Dedifferentiated amniotic fluid mesenchymal stem cell (primary cell): ENCODE data around the gene MDP1.
A peak's percentile ranks its signal among the peaks of the same experiment; 100 is the strongest.
"Not testable (repeated sequence)": the region's sequence is repeated elsewhere in the genome, so short reads cannot be mapped to it uniquely, and the experiment has no call there.

Experiments
- DNase-seq: peaks from one replicate; pipeline ENCODE4 v3.0.0-alpha.2; 2016; ENCODE audit errors: extremely low spot score

MDP1 gene

DNA sequence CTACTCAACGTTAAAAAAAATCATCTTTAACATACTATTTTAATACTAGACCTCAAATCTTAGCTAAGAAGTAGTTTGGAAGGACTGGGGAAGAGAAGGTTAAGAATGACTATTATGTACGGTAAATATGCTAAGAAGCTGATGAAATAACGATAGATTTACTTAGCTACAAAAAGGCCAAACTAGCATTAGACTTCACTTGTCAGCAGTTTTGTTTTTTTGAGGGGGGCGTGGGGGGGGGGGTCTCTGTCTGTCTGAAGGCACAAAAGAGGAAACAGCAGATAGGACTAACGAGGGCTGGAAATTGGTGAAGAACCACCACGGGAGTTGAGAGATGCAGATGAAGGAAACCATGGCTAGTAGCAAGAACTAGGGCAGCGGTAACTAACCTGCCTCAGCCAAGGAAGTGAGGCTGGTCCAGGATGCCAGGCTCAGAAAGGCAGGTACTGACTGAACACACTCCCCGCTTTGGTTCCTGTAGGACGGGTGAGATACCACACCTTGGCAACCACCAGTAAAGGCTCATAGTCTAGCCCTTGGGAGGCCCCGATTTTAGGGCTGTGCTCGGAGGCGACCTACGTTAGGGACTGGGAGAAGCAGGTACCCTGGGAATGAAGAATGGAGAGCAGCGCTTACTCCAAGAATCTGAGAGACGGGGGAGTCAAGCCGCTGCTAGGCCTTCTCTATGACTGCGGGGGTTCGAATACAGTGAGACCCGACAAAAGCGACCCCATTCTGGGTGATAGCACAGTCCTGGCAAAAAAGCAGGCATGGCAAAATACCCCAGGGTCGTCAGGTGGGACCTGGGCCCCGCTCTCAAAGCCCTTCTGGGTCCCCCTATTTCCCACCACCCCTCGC, 15.6 kb upstream of the MDP1 start:
- DNase-seq: no peak

DNA sequence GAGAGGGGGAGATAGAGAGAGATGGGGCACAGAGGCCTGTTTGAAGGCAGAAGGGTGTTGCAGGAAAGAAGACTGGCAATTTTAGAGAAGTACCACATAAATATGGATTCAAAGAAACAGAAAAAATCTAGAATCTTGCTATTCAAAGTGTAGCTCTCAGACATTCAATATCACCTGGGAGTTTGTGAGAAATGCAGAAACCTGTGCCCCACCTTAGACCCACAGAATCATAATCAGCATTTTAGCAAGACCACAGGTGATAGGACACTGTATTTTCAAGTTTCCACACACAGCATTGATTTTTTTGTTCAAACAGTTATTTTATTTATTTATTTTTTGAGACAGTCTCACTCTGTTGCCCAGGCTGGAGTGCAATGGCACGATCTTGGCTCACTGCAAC, 13.0 kb upstream of the MDP1 start:
- no peak for DNase-seq

DNA sequence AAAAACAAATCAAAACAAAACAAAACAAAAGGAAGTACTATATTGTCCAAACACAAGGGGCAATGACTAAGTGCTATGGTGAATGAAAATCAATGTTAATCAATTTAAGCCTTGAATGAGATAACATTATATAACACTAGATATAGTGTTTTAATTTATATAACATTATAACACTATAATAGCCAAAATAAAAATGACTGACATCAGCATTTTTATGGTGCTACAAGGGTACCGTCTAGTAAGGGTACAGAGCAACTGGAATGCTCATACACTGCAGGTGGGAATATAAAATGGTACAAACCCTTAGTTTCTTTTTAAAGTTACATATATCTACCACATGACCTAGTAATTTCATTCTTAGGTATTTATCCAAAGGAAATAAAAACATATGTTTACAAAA, 10.6 kb upstream of the MDP1 start:
- DNase-seq: no peak

DNA sequence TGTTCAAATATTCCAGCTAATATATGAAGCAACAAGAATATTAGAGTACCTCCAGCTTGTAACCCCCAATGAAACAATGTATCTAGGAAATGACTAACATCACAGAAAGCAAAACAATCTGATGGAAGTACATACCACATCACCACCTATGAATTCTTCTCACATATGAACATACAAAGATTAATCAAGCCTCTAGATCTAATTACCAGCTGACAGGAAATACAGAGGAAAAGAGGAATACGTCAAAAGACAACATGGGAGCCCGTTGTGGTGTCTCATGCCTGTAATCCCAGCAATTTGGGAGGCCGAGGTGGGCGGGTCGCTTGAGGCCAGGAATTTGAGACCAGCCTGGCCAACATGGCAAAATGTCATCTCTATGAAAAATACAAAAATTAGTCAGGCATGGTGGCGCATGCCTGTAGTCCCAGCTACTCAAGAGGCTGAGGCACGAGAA, 8.8 kb upstream of the MDP1 start:
- DNase-seq: no peak

DNA sequence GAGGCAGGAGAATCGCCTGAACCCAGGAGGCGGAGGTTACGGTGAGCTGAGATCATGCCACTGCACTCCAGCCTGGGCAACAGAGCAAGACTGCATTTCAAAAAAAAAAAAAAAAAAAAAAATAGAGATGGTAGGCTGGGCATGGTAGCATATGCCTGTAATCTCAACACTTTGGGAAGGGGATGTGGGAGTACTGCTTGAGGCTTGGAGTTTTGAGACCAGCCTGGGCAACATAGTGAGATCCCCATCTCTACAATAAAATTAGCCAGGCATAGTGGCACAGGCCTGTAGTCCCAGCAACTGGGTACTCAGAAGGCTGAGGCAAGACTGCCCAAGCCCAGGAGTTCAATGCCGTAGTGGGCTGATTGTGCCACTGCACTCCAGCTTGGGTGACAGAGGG, 7.1 kb upstream of the MDP1 start:
- DNase-seq: not testable (repeated sequence)

DNA sequence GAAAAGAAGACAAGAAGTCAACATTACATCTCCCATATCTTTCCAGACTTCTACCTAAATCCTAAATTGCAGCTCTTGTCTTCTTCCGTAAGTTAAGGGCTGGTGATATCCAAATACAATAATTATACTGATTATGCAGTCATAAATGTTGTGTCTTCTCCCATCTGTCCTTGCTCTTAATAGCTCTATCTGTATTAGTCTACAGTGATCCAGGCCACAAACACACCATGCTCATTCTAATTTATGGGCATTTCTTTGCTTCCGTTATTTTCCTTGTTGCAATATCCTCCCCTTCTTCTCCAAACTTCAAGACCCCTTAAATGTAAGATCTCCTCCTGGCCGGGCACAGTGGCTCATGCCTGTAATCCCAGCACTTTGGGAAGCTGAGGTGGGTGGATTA, 3.7 kb upstream of the MDP1 start:
- DNase-seq: no peak

DNA sequence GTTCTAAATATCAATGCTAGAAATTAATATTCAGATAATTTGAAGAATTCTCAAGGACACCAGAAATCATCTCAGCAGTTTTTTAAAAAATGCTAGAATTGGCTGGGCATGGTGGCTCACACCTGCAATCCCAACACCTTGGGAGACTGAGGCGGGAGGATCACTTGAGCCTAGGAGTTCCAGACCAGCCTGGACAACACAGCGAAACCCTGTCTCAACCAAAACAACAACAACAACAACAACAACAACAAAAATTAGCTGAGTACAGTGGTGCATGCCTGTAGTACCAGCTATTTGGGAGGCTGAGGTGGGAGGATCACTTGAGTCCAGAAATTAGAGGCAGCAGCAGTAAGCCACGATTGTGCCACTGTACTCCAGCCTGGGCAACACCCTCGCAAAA, 3.2 kb upstream of the MDP1 start:
- no peak for DNase-seq

DNA sequence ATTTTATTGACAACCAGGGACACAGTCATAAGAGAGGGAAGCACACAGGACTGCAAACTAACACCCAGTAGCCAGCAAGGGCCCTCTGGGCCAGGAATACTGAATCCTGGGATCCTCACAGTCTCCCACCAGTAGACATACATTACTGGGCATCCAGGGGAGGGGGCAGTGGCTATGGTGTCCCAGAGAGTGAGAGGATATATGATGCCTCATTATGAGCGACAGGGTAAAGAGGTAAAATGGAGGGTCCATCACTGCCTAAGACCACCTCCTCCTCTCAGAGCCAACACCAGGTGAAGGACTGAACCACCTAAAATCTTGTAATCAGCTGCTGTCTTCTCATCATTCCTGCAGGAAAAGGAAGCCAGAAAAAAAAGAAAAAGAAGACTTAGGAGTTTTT, 1.0 kb upstream of the MDP1 start:
- DNase-seq: not testable (repeated sequence)

DNA sequence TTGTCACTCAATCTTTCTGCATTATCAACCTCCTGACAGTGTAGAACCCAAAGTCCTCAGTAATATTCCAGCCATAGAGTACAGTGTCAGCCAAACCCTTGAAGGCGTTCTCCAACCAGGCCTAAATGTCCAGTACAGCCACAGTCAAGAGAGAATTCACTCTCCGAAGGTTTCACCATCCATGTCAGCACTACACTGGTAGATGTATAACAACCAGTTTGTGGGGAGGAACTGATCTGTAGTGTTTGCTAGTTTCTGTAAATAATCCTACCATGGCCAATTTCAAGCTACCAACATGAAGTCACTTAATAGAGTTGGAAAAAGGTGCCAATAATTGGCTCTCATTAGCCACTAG, 456 bp upstream of the MDP1 start:
- DNase-seq: no peak

DNA sequence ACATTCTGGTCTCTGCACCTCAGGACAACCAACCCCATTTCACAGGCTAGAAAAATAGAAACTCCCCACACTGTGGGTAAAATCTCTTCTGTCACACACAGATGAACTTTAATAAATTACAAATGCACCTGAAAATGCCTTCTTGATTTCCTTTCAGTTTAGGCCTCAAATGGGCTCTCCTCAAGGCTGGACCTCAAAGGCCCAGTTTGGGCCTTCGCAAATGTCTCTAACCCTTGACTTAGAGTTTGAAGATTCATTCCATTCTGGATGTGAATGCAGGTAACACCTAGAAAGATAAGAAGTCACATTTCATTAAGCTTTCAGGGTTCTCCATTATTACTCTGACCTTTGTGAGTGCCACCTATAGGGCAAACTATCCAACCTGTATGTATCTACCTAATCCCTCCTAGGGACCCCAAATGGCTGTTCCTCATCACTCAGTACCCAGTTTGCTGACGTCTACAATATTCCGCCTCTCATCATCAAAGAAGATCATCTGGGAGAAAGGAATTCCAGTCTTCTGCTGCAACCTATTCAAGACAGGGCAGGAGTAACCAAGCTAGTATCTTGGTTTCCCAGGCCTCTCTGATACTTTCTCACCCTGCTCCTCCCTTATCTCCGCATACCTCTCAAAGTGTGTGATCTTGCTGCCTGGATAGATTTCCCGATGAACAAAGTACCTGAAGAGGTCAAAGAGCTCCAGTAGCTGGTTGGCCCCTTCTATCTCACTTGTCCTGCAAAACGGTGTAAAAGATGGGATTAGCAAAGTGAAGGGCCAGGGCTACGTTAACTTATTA, 1.8 kb downstream of the MDP1 start:
- DNase-seq: no peak

DNA sequence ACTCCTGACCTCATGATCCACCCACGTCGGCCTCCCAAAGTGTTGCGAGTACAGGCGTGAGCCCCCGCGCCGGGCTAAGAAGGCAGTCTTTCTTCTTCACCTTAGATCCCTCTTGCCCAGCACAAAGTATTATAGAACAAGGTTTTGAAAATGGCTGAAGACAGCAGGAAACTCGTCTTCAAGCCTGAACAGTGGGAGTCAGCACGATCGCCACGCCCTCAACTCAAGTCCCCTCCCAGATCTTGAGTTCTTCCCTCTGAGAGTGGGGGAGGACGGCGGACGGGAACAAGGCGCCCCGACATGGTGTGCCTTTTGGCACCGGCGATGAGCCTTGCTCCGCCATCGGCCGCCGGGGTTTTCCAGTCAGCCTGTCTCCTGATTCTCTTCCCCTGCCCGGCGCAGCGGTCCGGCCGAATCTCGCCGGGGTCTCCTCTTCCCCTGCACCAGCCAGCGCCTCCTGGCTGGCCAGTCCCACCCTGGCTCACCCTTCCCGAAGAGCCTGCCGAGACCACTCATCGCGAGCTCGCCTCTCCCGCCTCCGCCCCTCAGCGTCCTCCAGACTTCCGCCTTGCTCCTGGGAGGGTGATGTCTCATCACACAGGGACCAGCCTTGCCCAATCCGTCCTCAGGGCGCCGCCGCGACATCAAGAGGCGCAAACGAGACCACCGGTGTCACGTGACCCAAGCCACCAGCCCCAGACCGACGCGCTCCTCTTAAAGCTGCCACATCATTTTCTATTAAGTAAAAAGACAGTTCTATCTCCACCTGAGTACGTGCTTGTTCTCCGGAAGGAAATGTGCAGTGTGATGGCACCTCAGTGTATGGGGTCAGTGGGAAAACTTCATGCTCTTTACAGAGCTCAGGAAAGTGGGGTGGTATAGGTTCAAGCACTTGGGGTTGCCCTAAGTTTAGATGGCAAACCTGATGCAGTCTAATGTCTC, 2.7 kb downstream of the MDP1 start, which contains the start of gene CHMP4A:
Gene CHMP4A (minus strand): TSS at position 565 of the 942 bp plus-strand sequence. CDS start 49 bp downstream, at position 516.
- peak; percentile 98 for DNase-seq

DNA sequence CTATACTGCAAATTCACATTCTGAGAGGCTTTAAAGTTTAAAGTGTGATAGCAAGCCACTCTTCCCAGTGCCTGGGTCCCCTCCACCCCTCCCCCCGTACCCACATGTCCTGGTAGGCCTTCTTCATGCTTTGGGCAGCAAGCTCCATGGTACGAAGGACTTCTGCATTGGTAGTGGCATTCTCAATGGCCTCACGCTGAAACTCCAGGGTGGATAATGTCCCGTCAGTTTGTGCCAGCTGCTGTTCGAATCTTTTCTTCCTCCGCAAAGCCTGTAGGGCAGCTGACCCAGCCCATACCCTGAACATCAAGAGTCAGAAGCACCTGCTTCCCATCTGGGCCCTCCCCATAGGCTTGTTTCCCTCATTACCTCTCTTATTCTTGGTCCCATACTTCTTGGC, 4.6 kb downstream of the MDP1 start:
- DNase-seq: no peak

DNA sequence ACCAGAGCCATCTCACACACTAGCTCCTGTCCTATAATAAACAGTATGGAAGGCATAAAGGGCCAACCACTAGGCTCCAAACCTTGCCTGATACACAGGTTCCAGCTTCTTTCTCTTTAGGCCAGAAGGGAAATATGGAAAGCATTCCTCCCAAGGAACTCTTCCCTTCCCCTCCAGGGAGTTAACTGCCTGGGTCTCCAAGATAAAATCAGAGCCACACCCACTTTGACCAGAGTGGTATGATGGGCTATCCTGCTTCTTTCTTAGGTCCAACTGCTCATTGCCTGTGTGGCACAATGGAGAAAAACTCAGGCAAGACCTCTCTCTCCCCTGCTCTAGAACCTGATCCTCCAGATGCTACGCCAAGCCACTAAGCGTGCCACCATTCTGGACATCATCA, 8.2 kb downstream of the MDP1 start:
- DNase-seq: no peak

DNA sequence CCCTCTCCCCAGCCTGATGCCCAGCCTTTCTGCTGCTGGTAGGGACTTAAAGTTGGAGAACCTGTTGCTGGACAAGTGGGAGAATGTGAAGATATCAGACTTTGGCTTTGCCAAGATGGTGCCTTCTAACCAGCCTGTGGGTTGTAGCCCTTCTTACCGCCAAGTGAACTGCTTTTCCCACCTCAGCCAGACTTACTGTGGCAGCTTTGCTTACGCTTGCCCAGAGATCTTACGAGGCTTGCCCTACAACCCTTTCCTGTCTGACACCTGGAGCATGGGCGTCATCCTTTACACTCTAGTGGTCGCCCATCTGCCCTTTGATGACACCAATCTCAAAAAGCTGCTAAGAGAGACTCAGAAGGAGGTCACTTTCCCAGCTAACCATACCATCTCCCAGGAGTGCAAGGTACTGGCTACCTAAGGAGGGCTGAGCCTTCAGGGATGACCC, 8.7 kb downstream of the MDP1 start:
- no peak for DNase-seq

DNA sequence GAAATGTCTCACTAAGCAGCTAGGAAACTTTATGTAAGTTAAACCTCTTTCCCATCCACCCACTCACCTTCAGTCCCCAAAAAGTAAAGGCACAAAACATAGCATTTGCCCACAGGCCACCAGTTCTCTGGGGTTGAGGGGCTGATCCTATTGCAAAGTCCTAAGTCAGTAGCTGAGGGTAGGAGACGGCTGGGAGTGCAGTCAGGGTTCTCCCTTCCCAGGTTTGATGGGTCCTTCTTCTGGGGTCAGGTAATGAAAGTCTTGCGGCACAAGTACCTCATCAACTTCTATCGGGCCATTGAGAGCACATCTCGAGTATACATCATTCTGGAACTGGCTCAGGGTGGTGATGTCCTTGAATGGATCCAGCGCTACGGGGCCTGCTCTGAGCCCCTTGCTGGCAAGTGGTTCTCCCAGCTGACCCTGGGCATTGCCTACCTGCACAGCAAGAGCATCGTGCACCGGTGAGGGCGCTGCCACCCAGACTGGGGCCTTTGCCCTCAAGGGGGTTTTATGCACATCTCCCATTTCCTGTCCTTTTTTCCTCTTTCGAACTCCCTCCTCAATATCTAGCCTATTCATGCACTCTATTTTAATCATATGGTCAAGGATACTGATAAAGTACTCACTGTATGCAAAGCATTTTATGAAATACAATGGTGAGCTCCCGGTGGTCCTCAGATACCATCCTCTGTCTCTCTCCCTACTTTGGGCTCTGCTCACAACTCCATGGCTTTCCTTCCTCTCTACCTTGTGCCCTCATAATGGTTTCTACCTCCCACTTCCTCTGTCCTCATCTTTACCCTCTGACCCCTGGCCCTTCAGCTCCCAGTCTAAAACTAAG, 9.4 kb downstream of the MDP1 start:
- DNase-seq: no peak

DNA sequence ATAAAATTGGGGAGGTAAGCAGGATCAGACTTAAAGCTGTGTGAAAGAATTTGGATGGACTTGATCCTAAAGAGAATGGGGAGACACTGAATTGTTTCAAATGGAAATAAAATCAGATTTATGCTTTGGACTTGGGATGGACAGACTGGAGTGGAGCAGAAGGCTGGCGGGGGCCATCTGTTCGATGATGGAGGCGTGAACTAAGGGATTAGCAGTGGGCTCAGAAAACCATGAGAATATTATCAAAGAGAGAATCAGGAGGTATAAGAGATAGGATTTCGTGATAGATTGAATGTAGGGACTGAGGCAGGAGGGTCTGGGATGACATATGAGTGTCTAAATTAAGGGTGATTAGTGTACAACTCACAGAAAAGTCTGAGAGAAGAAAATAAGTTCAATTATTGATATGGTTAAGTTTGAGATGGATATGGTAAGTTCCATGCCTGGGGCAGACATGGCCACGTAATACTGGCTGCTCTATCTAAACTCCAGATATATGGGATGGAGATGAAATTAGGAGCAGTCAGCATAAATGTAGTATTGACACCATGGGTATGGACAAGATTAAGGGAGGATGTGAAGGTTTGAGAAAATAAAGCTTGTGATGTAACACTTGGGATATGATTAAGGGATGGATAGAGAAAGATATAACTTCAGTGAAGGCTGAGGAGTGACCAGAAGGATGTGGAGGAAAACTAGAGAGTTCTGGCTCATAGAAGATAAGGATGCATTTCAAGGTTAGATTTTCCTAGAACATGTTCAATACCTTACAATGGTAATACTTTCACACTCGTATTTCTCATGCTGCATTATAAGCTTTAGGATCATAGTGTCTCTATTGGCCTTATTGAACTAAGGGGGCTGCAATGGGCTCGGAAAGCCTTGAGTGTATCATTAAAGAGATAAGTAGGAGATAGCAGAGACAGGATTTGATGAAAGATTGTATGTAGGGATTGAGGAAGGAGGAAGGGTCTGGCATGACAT, 11.4 kb downstream of the MDP1 start:
- DNase-seq: no peak

DNA sequence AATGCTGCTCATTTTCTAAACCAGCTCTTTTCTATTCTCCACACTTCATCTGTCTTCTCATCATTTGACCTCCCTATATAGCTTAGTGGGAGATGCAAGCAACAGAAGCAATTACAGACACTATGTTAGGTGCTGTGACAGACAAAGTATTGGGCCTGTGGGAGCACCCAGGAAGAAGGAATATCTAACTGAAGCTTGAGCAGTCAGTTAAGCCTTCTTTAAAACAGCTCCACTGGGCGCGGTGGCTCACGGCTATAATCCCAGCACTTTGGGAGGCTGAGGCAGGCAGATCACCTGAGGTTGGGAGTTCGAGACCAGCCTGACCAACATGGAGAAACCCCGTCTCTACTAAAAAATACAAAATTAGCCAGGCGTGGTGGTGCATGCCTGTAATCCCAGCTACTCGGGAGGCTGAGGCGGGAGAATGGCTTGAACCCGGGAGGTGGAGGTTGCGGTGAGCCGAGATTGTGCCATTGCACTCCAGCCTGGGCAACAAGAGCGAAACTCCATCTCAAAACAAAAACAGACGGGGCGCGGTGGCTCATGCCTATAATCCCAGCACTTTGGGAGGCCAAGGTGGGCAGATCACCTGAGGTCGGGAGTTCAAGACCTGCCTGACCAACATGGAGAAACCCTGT, 12.5 kb downstream of the MDP1 start:
- not testable (repeated sequence) for DNase-seq

DNA sequence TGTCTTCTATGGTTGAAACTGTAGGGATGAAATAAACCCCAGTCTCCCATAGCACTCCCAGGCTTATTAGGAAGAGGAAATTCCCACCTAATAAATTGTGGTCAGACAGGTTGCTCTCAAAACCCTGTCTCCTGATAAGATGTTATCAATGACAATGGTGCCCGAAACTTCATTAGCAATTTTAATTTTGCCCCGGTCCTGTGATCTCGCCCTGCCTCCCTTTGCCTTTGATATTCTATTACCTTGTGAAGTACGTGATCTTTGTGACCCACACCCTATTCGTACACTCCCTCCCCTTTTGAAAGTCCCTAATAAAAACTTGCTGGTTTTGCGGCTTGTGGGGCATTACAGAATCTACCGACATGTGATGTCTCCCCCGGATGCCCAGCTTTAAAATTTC, 13.3 kb downstream of the MDP1 start:
- DNase-seq: not testable (repeated sequence)
